Naive thymus-derived CD4-positive, alpha-beta T cell (primary cell): Measurements from ENCODE around the gene TIPIN. TPM values are rescaled to one million over a fixed set of nuclear protein-coding genes. Genes with fewer than 3 reads are reported as not detected.

Experiments used
- polyA plus RNA-seq, 2 donors: library from polyadenylated mRNA; unstranded; fragments of 300-500 nt; fragmentation: Illumina TruSeq; gene quantifications; one replicate each; pipeline ENCODE4 v1.2.3, GENCODE V29; 2021
- total RNA-seq, 6 experiments: library from RNA in 5 of 6; stranded (reverse) in 5 of 6; gene quantifications; 1 replicate in 5 of 6; 2 replicates in 1 of 6; pipeline ENCODE4 v1.2.3 and lab custom pipeline; 2021 to 2026

The TIPIN gene
- total and polyA plus RNA-seq, 7 experiments from 2014 or later = 3.8 to 28.2 (median 9.9) TPM

Other genes starting within 250 kb of the TIPIN start
- gene MEGF11, start 102.9 kb downstream of the TIPIN start, total RNA-seq = not detected
- gene MEGF11, start 102.9 kb downstream of the TIPIN start, polyA plus RNA-seq = under 1 TPM in 1 of 2 donors, not detected in 1; 0.45 TPM
- gene DIS3L, start 63.1 kb downstream of the TIPIN start, total RNA-seq = 10 to 100 TPM; 34.3 to 40.2 (median 38.1) TPM
- 10 to 100 TPM; 25.3 to 48.8 TPM for gene DIS3L, start 63.1 kb downstream of the TIPIN start, polyA plus RNA-seq
- 10 to 100 TPM; 37.7 to 97.2 (median 47.5) TPM for gene MAP2K1, start 30.2 kb upstream of the TIPIN start, total RNA-seq
- 10 to 100 TPM; 37.2 to 45.0 TPM for gene MAP2K1, start 30.2 kb upstream of the TIPIN start, polyA plus RNA-seq
- 10 to 100 TPM; 20.4 to 35.9 (median 25.0) TPM for gene SNAPC5, start 141.1 kb upstream of the TIPIN start, total RNA-seq
- gene SNAPC5, start 141.1 kb upstream of the TIPIN start, polyA plus RNA-seq = 10 to 100 TPM; 66.9 to 77.6 TPM
- 1,000 to 10,000 TPM; 2,229 to 4,292 (median 4,136) TPM for gene RPL4, start 148.2 kb upstream of the TIPIN start, total RNA-seq
- gene RPL4, start 148.2 kb upstream of the TIPIN start, polyA plus RNA-seq = 1,000 to 10,000 TPM in 1 of 2 donors, 100 to 1,000 TPM in 1; 898 to 1,586 TPM
- 10 to 100 TPM in 1 of 5 experiments, 1 to 10 TPM in 4; 5.6 to 20.3 (median 6.8) TPM for gene ZWILCH, start 148.6 kb upstream of the TIPIN start, total RNA-seq
- gene ZWILCH, start 148.6 kb upstream of the TIPIN start, polyA plus RNA-seq = 1 to 10 TPM; 4.3 to 4.8 TPM
- not detected for gene LCTL, start 209.3 kb upstream of the TIPIN start, total RNA-seq
- gene LCTL, start 209.3 kb upstream of the TIPIN start, polyA plus RNA-seq = not detected